ENCODE results near the gene SLC24A4.

Gene SLC24A4

DNA sequence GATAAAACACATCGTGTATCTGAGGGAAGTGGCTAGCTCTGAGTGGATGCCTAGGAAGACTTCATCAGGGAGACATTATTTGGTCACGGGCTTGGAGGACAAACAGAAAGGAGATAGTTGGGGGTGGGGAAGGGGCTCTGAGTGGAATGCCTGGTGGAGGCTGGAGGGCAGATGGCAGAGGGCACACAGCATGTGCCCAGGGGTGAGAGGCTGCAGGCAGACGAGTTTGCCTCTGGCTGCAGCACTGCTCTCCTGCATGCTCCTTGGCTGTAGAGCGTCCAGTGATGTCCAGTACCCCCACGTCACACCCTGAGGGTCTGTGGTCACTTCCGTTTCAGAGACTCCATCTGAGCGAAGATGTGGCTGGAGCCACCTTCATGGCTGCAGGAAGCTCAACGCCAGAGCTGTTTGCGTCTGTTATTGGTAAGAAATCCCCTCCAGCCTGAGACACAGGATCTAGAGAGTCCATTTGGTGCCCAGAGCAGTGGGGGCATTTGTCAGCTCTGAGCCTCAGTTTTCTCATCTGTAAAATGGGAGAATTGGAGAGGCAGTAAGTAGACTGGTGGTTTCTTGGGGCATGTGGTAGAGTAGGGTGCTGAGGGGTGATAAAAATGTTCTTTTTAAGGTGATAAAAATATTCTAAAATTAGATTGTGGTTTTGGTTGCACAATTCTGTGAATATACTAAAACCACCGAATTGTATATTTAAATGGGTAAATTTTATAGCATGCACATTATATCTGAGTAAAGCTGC is 119.0 kb downstream of the SLC24A4 start:
- DNase-seq = no peak

DNA sequence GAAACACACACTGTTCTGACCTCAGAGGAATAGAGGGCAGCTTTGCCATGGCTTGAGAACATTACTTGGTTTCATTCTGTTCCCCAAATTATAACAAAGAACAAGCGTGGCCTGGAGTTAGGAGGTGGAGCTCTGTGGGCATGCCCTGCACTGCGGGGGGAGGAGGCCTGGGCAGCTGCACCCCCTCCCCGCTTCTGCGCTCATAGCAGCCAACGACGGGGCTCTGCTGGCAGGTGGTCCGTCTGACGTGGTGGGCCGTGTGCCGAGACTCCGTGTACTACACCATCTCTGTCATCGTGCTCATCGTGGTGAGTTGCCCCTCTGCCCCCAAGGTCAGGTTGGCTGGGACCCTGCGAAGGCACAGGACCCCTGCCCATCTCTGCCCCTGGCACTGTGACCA is 120.2 kb downstream of the SLC24A4 start:
- no peak for DNase-seq

DNA sequence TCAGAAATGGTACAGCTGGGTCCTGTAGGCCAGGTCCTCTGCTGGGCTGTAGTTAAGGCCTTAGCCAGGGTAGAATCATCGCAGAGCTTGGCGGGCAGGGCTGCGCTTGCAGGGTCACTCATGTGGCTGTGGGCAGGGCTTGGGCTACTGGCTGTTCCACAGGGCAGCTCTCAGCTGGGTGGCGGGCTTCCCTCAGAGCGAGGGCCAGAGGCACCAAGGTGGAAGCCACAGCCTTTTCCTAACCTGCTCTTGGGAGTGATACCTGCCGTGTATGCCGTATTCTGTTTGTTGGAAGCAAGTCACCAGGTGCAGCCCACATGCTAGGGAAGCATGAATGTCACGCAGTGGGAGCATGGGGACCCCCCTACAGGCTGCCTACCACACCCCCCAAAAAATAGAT is 120.8 kb downstream of the SLC24A4 start:
- DNase-seq = no peak

DNA sequence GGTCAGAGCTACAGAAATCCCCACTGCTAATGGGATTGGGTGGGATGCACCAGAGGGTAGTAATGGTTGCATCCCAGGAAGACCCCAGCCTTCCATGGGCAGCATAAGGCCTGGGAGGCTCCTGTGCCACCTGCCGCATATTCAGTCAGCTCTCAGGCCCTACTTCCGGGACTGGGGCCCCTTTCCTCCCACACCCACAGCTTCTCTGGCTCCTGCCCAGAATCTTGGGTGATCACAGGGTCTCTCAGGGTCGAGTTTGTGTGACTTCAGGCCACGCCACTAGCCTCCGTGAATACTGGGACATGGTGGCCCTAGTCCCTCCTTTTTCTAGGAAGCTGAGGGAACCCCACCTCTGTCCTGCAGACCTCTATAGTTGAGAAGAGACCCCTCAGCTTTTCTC is 123.8 kb downstream of the SLC24A4 start:
- DNase-seq = no peak

DNA sequence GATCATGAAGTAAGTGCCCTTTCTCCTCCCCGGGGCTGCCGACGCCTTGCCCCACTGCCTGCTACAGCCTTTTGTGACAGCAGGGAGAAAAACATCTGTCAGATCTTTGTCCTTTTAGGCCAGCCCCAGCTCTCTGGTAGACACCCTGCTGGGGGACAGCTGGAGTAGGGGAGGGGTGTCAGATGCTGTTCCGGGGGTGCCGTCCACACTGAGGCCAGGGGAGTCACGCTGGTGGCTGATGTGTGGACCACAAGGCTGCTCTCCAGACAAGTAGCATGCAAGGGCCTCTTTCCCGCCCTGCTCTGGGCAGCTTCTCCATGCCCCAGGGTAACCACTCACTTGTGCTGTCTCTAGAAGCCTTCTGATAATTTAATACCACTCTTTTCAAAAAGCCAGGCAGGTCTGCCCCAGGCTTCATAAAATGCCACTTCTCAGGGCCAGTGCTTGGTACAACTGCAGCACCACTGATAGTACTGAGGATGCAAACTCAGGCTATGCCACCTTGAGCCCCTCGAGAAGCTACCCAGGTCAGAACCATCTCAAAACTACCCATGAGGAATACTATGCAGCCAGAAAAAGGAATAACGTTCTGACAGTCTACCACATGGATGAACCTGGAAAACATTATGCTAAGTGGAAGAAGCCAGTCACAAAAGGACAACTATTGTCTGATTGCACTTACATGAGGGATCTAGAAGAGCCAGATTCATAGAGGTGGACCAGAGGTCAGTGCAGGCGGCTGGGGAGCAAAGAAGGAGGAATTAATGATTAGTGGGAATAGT is 124.6 kb downstream of the SLC24A4 start:
- no peak for DNase-seq

DNA sequence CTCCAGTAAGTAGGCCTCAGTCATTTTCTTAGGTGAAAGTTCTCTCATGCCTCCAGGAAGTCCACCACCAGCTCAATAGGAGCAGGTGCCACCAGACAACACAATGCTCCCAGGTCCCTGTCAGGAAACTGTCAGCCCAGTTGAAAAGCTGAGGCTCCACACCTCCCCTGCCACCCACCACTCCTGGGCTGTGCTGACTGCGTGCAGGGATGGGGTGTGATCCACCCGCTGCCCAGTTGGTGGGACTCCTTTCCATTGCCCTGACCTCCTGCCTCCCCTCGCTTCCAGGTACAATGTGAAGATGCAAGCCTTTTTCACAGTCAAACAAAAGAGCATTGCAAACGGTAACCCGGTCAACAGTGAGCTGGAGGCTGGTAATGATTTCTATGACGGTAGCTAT is 125.8 kb downstream of the SLC24A4 start:
- no peak for DNase-seq

DNA sequence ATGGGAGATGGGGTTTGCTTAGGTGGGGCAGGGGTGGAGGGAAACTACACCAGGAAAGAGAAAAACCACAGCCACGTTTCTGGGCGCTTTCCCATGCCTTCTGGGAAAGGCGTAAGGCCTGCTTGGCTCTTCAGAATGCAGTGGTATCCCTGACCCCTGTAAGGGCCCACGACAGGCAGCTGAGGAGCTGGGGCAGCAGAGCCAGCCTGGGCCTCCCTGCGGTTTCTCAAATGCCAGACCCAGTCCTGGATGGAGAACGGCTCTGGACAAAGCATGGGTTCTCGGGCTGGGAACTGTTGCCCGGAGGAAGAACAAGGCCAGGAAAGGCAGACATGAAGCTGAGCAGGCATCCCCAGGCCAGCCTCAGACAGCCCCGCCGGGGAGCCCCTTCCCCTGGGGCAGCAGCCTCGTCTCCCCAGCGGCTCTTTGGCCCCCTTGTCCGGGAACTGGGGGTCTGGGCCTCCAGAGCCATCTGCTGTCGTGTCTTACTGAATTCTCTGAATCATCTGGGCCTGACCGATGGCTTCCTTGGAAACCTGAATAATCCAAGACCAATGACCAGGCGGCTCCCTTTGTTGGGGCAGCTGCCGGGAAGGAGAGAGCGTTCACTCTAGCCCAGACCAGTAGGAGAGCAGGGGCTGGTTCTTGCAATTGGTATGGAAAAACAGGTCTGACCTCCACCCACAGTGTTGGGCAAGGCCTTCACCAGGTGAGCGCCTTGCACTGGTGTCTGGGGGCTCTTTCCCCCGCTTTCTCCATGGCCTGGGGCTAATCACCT is 126.6 kb downstream of the SLC24A4 start:
- DNase-seq = no peak

DNA sequence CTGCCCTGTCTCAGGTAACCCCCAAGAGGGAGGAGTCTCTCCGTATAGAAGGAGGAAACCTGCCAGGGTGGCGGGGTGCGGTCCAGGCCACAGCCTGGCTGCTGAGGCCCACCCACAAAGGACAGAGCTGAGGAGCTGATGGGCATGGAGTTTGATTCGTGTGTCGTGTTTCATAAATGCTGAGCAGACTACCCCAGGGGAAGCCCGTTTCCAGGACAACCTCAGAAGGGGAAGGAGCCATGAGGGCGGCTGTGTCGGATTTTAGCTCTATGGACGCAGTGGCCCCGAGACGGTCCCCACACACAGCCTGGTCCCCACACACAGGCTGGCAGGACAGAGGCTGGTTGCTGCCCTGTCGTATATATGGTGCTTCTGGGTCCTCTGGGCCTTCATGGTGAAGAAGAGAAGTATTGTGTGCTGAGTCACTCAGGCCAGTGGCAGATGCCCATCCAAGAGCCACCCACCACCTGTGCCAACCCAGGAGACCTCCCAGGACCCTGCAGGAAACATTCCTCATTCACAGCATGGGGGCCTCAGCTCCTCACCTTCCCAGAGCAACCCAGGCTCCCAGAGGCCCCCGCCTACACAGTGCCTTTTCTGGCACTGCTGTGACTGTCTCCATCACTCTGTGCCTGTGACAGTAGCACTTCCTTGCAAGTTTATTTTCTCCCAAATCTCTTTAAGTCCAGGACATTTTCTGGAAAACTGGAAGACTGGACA is 127.5 kb downstream of the SLC24A4 start:
- DNase-seq = no peak

DNA sequence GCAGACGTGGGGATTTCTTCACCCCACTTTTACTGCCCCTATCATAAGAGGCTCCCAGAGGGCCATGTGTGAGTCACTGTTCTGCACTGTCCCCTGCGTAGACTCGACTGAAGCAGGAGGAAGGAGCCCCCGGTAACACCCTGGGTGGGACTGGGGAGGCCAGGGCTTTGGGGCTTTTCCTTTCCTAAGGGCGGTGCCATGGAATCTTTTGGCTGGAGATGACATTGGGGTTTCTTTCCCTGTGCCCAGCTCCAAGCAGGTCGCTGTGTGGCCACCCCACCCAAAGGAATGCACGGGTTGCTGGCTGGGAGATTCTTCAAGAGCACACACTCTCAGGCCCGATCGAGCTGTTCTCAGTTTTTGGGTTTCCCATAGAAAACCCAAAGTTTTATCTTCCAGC is 128.3 kb downstream of the SLC24A4 start:
- DNase-seq = no peak

DNA sequence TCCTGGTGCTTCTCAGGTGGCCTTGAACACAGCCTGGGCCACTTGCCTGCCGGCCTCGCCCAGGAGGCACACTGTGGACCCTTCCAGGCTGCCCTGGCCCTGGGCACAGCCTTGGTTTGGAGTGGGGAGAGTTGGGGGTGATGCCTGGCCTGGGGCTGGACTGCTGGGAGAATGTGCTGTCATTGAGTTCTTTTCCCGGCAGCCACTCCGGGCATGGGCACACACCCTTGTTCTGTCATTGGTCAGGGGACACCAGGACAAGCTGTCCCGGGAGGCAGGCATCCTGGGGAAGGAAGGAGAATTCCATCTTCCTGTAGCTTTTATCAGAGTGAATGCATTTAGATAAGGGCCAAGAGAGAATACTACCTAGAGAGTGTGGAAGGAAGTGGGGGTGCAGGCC is 128.8 kb downstream of the SLC24A4 start:
- no peak for DNase-seq

DNA sequence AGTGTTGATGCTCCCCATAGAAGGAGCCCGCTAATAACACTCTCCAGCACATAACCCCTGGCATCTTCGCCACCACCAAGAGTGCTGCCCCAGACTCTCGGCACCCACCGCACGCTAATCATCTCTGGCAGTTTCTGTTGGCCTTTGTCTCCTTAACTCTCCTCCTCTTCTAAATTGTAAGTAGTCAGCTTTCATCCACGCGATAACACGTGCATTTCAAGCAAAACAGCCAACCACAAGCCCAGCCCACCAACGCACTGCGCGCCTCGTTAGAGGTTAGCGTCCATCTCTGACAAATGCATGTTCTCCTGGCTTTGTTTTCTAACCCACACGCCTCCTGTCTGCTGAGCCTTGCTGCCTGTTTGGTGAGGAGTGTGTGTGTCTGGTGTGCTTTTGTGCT is 129.5 kb downstream of the SLC24A4 start:
- no peak for DNase-seq

DNA sequence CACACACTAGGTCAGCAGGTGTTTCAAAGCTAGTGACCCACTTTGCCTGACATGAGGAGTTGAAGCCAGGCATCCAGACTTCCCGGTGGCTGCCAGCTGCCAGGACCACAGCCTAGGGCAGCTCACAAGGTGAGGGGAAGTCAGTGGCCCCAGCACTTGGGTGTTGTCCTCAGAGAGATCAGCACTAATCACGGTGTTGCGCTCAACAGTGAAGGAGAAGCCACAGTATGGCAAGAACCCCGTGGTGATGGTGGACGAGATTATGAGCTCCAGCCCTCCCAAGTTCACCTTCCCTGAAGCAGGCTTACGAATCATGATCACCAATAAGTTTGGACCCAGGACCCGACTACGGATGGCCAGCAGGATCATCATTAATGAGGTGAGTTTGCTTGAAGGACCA is 130.7 kb downstream of the SLC24A4 start:
- no peak for DNase-seq

DNA sequence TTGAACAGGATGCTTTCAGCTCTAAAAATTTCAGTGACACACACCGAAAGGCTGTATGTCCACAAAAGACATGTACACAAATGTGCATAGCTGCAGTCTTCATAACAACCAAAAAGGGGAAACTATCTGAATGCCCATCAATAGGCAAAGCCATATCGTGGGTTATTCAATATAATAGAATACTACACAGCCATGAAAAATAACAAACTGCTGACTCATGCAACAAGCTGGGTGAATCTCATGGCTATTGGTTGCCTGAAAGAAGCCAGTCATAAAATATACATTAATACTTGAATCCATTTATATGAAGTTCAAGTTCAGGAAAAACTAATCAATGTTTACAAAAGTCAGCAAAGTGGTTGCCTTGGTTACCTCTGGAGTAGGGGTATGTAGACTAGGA is 132.3 kb downstream of the SLC24A4 start:
- no peak for DNase-seq

DNA sequence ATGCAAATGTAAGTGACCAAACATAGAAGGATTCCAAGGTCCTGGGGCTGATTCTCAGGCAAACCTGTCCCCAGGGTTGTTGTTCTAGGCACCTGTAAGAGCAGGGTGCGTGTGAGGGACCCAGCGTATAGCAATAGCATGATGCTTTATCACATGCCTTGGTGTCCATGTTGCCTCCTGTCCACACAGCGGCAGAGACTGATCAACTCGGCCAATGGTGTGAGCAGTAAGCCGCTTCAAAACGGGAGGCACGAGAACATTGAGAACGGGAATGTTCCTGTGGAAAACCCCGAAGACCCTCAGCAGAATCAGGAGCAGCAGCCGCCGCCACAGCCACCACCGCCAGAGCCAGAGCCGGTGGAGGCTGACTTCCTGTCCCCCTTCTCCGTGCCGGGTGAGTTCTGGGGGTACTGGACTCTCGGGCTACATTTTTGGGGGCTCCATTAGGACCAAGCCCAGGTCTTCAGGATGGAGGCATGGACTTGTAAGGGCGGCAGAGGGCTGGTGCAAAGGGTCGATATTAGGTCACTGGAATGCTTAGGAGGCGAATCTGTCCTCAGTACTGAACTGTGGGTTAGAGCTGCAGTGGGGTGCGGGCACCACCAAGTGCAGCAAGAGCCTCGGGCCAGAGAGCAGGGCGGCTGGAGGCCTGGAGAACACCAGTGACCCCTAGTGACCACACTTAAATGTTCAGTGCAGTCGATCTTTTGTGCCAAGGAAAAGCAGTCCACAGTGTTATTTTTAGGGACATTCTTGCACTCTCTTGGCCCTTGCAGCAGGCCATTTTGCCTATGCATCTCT is 133.4 kb downstream of the SLC24A4 start:
- no peak for DNase-seq

DNA sequence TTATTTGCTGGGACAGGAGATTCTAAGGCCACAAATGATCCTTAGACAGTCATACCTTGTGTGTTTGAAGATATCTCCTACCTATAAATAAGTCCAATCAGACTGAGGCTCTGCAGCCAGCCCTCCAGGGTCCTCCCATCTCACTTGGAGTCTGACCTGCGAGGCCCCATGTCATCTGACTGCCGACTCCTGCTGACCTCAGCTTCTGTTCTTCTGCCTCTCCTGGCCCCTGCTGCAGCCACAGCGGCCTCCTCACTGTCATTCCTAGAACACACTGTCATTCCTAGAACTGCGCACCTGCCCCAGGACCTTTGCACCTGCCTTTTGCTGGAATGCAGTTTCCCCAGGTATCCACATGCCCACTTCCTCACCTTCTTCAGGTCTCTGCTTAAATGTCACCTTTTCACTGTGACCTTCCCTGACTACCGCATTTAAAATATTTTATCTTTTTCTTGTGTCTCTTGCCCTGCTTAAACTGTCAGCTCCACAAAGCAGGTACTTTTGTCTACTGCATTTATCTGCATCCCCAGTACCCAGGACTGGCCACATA is 134.1 kb downstream of the SLC24A4 start:
- DNase-seq = no peak

DNA sequence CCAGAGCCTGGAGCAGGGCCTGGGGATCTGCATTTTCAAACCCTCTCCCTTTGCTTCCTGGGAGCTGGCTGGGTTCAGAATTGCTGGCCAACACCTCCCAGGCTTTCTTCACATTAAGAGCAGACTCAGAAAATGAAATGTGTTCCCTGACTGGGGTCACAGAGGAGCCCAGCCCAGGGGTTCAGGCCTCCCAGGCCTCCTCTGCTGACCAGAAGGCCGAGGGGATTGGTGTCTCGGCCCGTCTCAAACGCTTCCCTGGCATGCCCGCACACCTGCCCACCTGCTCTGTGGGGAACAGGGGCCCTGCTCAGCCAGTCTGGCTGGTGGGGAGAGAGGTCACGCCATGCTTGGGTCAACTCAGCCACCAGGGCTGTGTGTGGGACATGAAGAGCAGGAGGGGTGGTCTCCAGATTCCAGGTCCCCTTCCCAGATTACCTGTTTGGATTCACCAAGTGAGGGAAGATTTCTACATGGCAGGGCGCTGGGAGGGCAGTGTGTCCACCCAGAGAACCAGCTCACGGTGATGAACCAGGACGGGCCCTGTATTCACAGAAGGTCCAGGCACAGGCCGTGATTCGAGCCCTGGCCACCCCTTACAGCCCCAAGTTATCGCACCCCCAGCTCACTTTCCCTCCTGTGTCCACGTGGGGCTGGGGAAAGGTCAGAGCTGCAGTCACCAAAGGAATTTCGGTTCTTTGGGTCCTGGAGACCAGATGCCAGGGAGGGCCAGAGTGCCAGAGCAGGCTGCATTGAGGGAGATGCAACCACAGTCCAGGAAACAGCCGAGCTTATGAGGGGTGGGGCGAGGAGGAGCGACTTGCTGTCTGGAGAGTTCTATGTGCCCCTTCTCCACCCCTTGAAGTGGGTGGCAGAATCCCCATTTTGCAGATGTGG is 135.4 kb downstream of the SLC24A4 start:
- DNase-seq = no peak

DNA sequence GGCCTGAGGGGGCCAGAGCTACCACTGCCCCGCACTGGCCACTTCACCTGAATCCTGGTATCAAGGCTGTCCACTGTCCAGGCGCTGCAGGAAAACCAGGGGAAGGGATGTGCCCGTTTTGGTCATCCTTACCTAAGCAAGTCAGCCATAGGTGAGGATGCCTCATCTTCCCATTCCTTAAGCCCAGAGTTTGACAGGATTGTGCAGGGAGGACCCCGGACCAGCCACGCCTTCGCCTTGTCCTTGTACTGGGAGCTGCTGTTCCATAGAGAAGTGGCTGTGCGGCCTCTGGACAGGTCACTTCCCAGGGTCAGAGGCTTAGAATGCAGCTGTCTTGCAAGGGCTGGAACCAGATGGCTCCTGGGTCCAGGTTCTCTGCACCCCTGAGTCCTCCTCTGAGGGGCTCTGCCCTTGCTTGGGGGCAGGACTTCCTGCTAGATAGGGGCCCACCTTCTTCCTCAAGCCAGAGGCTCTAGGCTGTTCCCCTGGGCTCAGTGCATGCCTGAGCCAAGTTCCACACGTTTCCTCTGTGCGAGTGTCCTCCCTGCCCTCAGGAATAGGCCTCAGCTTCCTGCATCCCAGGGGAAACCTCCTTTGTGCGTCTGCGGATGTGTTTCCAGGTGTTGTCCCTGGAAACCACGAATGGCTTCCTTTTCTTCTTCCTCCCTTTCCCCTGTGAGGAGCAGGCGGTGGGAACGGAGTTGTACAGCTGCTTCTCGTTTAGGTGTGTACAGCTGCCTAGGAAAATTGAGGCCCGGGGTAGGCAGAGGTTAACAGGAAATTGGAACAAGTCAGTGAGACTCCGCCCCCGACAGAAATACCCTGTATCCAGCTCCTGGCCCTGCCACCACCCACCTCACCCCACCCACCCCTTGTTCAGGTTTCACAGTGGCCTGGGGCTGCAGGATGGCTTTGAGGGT is 136.3 kb downstream of the SLC24A4 start:
- DNase-seq = no peak

DNA sequence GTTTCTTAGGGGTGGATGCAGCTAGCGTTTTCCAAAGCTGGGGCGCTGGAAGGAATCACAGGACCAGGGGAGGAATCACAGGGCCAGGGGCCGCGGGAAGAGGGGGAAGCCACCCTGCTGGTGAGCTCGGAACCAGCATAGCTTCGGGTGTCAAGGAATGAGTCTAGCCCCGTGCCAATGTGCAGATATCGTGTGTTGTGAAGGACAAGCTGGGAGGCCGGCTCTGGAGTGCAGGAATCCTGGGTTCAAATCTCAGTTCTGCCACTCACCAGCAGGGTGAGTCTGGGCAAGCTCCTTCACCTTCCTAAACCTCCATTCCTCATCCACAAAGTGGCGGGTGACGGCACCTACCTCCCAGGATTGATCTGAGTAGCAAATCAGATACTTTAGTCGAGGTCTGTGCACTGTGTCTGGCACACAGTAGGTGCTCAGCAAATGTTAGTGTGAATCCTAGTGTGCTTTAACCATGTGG is 137.0 kb downstream of the SLC24A4 start:
- no peak for DNase-seq

DNA sequence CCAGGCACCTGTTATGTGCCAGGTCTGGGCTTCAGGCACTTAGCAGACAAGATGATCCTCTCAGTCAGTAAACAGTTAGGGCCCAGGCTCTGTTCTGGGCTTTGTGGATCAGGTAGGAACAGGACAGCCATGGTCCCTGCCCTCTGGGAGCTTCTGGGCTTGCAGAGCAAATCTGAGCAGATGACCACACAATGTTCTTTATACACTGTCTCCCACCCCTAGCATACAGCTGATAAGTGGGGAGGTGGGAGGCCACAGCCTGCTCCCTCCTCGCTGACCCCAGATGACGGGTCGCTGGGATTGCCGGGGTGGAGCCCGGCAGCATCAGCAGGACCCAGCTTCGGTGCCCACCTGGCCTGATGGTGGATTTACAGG is 137.6 kb downstream of the SLC24A4 start:
- DNase-seq = no peak

All from activated CD4-positive, CD25-positive, alpha-beta regulatory T cell (primary cell).